Prostate gland (tissue), 2 donors: ENCODE data around the gene MDGA2.

Experiments
- CTCF ChIP-seq, 4 experiments: fragments of 200-600 bp in 2 of 4; fragments of 450-650 bp in 2 of 4; sonication (generic) in 2 of 4; IDR thresholded peaks; 1 replicate in 3 of 4; 2 replicates in 1 of 4; pipeline ENCODE4 v1.5.1; 2016 to 2019; ENCODE audit warnings: antibody characterized with exemption in 4 of 4, mild to moderate bottlenecking in 2 of 4, moderate library complexity in 2 of 4
- POLR2A ChIP-seq: fragments of 450-650 bp; IDR thresholded peaks from one replicate; pipeline ENCODE4 v1.6.1; 2016; ENCODE audit warnings: antibody characterized with exemption, mild to moderate bottlenecking
- POLR2AphosphoS5 ChIP-seq: sonication (generic); formaldehyde crosslinking; IDR thresholded peaks from one replicate; pipeline ENCODE4 v1.6.1; 2017; ENCODE audit warnings: antibody characterized with exemption

- TF ChIP-seq CTCF (IDR thresholded peaks at IDR 0.05) (no peak), POLR2AphosphoS5 (no peak), POLR2A (no peak)
These were observed 404.7 kb downstream of the MDGA2 start for GRCh38 chr14:47270715-47271114.
